HG02884 (cell line): ENCODE data around the gene TPRN.

ENCODE experiments used
- ATAC-seq: cut with Tn5 transposase; IDR thresholded peaks from one replicate; pipeline ENCODE4 v1.9.1; 2021; ENCODE audit warnings: mild to moderate bottlenecking, moderate library complexity; ENCODE audit not compliant: unreplicated experiment

Gene TPRN

DNA sequence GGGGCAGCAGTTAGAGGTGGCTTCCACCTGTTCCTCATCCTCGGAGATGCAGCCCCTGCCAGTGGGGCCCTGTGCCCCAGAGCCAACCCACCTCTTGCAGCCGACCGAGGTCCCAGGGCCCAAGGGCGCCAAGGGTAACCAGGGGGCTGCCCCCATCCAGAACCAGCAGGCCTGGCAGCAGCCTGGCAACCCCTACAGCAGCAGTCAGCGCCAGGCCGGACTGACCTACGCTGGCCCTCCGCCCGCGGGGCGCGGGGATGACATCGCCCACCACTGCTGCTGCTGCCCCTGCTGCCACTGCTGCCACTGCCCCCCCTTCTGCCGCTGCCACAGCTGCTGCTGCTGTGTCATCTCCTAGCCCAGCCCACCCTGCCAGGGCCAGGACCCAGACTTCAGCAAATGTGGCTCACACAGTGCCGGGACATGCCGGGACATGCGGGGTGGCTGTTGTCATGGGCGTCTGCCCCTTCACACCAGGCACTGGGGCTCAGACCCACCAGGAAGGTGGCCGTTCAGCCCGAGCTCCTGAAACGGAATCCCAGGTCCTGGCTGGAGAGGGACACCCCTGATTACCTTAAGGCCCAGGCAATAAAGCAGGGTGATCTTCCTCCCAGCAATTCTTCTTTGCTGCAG, 25.3 kb upstream of the TPRN start:
- ATAC-seq = no peak

DNA sequence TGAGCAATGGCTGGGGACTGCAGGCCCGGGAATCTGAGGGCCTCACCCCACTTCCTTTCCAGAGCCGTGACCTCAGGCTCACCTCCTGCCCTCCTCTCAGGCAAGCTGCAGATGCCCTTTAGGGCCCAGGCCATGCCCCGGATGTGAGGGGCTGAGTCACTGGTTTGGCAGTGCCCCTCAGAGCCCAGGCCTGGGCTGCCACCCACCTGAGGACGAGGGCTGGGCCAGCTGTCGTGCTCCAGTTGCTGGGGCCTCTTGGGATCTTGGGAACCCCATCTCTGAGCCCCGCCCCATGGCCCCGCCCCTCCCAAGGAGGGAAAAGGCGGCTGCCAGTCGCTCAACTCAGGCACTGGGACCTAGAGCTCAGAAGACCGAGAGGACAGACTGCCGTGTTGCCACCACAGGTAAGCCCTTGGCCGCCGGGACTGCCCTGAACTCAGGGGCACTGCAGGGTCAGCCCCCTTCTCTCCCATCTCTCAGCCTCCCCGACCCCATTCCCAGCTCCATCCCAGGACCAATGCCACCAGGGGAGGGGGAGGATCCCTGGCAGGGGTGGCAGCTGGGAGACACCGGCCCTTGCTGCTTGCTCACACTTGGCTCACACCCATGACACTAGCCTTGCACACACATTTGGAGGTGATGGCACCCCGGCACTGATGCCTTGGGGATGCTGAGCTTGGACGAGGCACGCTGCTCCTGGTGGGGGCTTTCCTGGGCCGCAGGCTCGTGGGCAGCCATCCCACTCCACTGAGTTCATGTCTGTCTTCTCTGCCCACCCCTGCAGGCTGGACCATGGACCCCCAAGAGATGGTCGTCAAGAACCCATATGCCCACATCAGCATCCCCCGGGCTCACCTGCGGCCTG, 24.5 kb upstream of the TPRN start, which contains the start of gene CYSRT1:
Gene CYSRT1 (plus strand): TSS at position 345 of the 865 bp plus-strand sequence. CDS start 448 bp downstream, at position 793.
- no peak for ATAC-seq

DNA sequence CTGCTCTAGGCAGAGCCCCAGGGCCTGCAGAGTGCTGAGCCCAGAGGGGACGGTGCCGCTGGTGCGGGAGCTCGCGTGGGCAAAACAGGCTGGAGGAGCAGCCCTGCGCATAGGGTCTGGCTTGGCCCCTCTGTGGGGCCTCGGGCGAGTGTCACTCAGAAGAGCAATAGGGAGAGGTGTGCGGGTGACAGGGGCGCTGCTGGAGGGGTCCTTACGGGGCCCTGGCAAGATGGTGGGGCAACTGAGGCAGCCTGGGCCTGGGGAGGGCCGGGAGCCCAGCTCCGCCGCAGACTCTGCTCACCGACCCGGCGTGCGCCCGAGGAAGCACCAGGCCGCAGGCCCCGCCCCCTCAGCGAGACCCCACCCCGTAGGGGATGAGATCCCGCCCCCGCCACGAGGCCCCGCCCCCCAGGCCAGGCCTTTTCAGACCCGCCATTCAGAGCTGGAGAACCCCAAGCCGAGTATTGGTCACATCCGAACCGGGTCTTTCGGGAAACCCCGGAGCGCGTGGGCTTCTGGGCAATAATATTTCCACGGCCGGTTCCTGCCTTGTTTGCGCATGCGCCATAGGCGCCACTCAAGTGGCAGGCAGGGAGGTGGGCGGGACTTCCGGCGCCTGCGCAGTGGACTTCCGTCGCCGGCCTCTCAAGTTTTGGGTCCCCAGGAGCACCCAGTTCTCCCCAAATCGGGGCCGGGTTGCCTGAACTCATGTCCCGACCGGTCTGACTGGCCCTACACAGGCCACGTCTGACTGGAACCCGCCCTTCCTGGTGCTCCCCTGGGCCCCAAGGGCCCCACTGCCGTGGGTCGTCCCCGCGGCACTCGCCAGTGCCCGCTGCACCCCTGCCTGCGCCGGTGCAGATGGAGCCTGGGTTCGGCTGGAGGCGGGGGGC, 22.8 kb upstream of the TPRN start:
- peak; percentile 70 for ATAC-seq

DNA sequence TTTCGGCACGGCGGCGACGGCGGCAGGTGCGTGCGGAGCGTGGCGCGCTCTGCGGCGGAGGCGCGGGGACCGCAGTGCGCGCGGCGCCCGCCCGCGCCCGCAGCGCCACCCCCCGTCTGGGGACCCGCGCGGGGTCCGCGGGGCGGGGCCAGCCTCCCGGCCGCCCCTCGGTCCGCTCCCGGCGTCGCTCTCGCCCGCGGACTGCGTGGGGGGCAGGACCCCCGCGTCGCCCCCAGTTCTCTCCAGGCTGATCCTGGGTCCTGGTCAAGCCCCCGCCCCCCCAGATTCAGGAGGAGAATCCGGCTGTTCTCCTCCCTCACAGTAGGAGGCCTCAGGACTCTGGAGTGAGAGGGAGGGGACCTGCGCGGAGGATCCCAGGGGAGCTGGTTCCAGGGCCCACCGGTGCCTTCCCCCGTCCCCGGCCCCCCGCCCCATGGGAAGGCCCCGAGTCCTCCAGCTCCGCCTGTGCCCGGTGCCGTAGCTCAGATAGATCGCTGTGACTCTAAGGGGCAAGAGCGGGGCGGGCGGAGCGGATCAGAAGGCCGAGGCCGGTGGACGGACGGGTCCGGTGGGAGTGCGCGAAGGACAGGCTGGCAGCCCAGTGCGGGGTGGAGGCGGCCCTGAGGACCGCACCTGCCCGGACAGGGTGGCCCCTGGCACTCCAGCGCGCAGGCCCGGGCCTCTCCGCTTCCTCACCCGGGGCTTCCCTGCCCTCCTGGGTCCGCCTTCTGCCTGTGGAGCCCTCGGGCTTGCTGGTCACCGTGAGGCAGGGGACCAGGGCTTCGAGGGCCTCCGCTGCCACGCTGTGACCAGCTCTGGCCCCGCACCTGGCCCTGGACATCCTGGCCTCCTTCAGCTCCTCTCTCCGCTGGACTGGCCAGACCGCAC, 21.9 kb upstream of the TPRN start, which contains the start of gene RNF208:
Gene RNF208 (minus strand): TSS at position 51 of the 888 bp plus-strand sequence. CDS start 1,028 bp downstream, outside the sequence.
- ATAC-seq = no peak

DNA sequence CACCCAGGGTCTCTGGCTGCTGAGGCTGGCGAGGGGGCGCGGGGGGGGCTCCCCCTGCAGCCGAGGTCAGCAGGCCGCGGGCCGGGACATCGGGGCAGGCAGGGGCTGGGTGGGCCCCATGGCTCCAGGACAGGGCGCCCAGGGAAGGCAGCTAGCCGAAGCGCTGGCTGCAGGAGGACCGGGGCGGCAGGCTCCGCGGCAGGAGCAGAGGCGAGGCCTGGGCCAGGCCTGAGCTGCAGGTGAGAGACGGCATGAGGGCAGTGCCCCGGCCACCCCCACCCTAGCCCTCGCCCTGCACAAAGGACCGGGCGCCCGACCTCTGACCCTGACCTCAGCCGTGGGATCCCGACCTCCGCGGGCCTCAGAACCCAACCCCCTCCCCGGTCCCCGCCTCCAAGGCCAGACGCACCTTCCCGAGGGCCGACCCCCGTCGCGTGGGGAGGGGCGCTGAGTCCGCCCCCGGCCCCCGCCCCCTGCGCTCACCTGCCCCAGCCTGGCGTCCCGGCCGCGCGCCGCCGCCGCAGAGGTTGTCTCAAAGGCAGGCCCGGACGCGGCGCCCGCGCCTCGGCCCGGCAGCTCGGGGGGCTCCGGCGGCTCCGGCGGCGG, 21.1 kb upstream of the TPRN start:
- ATAC-seq = no peak

DNA sequence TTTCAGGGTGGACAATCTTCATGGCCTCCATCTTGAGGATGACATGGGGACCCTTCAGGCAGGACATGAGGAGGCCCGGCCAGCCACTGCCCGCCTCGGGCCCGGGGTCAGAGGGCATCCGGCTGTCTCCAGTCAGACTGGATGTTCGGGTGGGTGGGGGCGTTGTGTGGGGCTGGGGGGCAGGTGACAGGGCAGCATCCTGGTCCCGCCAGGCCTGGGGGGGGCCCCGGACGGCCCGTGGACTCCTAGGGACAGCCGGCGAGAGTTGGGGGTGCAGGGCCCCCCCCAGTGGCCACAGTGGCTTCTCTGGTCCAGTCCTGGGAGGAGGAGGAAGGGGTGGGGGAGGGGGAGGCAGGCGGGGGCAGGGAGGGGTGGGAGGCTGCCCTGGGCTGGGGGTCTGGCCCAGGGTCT, 20.6 kb upstream of the TPRN start:
- no peak for ATAC-seq

DNA sequence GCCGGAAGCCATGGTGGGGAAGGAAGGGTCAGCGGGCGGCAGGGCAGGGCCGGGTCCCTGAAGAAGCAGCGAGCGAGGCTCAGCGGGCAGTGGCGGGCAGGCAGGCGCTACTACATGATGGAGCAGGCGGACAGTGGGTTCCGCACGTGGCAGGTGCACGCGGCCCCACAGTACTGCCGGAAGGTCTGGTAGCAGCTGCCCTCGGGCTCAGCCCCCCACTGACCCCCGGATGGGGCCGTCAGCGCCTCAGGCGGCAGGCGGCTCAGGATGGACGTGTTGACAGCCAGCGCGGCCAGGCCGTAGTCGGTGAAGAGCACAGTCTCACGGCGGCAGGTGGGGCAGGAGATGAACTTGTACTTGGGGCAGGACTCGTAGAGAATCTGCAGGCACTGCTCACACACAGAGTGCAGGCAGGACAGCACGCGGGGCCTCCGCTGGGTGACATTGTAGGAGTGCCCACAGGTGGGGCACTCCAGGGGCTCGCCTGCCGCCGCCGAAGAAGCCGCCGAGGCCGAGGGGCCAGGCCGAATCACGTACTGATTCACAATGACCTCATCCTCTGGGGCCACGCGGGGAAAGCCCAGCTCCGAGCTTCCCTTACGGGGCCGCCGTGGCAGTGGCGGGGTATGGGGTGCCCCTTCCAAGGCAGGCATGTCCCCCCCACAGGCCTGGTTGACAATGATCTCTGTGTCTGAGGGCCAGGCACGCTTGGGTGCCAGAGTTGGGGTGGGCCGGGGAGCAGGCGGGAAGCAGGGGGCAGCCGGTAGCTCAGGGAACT, 20.0 kb upstream of the TPRN start:
- no peak for ATAC-seq

DNA sequence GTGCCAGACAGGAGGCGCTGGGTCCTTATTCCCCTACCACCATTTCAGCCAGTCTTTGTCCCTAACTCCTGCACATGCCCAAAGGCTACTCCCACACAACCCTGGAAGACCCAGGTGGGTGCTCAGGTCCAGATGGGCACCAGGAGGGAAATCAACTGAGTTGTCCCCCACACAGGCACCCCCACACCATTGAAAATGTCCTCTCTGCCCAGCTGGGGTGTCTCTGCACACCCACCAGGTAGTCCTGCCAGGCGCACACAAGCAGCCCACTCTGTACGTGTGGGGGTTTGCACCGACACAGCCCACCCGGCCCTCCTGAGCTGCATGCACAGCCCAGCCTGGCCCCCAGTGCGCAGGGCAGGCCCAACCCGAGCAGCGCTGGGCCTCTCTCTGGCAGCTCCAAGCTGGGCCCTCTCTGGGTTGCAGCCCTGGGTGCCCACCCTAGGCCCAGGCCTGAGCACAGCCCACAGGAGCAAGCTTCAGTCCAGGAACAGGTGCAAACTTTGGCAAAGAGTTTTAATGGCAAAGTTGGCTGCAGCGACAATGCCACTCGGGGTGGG, 19.3 kb upstream of the TPRN start:
- no peak for ATAC-seq

DNA sequence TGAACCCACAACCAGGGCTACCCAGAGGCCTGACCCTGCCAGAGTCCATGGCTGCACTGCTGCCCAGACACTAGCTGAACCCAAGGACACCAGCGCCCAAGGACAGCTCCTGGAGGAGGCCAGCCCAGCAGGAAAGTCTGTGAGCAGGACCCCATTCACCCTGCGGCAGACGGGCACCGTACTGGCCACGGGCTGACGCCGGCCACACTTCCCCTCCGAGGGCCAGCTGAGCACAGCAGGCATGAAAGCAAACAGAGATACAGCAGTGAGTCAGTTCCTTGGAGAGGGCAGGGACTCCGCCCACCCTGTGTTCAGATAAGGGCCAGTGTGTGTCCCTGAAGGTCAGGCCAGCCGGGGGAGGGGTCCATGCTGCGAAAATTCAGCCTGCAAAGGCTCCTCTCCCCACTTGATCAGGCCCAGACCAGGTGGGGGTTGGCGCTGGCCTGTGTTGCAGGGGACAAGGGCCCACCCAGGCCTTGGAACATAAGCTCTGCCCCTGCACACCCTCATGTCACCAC, 18.3 kb upstream of the TPRN start:
- ATAC-seq = no peak

DNA sequence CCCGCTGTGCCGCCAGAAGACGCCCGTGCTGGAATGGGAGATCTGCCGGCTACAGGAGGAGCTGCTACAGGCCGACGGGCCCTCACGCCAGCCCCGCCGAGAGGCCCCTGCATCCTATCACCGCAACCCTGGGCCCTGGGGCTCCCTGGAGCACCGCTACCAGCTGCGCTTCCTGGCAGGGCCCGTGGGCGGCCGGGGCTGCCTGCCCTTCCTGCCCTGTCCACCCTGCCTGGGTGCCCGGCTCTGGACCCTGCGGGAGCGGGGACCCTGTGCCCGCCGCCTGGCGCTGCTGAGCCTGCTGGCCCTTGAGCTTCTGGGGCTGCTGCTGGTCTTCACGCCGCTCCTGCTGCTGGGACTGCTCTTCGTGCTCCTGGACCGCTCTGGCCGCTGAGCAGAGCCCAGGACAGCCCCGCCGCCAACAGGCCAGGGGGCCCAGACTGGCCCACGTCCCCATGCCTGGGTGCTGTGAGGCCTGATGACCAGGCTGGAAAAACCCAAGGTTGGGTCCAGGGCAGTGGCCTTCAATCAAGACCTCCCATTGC, 17.7 kb upstream of the TPRN start:
- ATAC-seq = no peak

DNA sequence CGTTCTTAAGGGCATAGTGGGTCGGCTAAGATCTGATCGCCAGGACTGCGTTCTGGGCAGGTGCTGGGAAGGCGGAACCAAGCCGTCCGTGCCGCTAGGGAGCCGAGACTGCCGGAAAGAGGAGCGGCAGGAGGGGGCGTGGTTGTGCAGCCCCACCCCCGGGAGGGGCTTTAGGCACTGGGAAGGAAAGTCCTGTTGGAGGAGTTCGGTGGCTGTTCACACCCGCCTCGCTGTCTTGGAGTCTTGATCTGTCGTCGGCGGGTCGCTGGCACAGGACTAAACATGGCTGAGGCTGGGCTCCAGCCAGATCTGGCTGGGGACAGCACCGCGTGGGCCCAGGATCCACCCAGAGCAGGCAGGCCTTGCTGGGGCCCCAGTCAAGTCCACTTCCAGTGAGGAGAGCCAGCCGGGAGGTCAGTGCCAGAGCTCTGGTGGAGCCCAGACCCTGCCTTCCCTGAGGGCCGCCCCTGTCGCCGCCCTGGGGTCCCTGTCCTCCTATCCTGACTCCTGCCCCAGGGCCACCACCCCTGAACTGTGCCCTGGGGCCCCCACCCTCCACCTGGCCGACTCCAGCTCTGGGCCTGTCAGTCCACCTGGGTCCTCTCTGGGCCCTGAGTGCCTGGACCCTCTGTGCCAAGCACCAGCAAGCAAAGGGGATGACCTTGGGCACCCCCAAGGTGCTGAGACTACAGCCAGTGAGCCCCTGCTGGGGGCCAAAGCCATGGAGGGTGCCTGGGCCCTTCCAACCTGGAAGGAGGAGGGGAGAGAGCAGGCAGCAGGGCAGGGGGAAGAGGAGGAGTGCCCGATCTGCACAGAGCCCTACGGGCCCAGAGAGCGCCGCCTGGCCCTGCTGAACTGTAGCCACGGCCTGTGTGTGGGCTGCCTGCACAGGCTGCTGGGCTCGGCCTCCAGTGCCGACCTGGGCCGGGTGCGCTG, 17.0 kb upstream of the TPRN start:
- no peak for ATAC-seq

DNA sequence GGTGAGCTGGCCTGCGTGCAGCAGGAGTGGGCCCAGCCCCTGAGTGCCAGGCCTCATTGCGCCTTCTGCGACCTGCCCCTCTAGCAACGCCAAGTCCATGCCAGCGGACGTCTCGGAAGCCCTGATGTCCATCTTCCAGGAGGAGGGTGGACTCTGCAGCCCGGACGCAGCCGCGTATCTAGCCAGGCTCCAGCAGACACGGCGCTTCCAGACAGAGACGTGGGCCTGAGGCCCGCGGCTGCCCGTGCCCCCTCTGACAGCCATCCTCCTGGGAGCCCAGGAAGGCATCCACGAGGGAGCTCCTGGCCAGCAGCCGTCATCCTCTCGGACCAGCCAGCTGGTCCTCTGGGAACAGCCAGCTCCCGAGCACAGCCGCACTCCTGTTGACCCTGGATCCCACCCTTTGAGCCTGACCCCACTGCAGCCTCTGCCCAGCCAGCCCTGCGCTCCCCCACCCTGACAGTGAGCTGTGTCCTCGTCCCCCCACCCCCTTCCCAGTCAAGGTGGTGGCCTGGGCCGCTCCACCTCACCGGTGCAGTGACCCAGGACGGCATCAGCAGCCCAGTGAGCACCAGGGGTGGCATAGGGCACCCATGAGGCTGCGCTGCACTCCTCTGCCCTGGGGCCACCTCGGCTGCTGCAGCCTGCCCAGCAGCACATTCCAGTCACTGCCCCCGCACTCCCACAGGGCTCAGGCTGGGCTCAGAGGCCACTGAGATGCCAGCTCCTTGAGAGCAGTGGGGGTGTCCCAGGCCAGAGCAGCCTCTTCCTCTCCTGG, 15.8 kb upstream of the TPRN start:
- no peak for ATAC-seq

DNA sequence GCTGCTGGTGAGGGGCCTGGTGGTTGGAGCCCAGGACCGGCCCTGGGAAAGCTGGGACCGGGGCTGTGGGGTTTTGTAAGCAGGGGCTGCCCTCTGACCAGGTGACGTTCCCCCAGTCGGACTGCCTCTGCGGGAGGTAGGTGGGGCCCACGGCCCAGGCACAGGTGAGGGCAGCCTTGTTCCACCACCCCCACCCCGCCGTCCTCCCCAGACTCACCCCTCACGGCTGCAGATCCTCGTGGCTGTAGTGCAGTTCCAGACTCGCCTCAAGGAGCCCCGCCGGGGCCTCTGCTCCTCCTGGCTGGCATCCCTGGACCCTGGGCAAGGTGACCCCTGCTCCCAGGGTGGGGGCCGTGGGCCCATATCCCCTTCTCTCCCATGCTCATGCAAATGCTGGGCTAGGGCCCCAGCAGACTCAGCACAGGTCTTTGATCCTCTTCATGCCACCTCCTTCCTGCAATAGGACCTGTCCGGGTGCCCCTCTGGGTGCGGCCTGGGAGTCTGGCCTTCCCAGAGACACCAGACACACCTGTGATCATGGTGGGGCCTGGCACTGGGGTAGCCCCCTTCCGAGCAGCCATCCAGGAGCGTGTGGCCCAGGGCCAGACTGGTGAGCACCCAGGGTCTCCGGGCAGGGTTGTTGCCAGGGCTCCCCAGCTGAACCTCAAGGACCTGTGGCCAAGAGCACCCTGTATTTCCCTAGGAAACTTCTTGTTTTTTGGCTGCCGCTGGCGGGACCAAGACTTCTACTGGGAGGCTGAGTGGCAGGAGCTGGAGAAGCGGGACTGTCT, 14.8 kb upstream of the TPRN start:
- ATAC-seq = no peak

DNA sequence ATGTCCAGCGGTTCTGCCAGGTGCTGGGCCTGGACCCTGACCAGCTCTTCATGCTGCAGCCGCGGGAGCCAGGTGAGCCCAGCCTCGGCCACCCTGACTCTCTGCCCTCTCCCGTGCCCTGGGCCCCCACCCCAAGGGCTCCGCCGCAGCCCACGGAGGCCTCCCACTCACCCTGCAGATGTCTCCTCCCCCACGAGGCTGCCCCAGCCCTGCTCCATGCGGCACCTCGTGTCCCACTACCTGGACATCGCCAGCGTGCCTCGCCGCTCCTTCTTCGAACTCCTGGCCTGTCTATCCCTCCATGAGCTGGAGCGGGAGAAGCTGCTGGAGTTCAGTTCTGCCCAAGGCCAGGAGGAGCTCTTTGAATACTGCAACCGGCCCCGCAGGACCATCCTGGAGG, 14.1 kb upstream of the TPRN start:
- ATAC-seq = no peak
